NCI-H187 (cell line): ENCODE results near the gene ADAMTS14.

ENCODE experiments used
- DNase-seq, 2 experiments: peaks; one replicate each; lab custom pipeline; 2025; lab: John Stamatoyannopoulos, UW

The ADAMTS14 gene

GRCh38 chr10:70773965-70774809 lies 101.9 kb downstream of the ADAMTS14 start:
- DNase-seq, result no peak

- no peak for DNase-seq
Measured at GRCh38 chr10:70774810-70775678, 102.7 kb downstream of the ADAMTS14 start.

- DNase-seq, result no peak
Measured at GRCh38 chr10:70775679-70776454, 103.6 kb downstream of the ADAMTS14 start.

GRCh38 chr10:70776455-70777005 lies 104.2 kb downstream of the ADAMTS14 start:
- DNase-seq, result no peak

GRCh38 chr10:70777063-70777875 lies 105.0 kb downstream of the ADAMTS14 start:
- DNase-seq, result no peak

- DNase-seq, result no peak
Measured at GRCh38 chr10:70778267-70778924, 106.1 kb downstream of the ADAMTS14 start.

- DNase-seq, result no peak
Measured at GRCh38 chr10:70779088-70779487, 106.8 kb downstream of the ADAMTS14 start.

- no peak for DNase-seq
Measured at GRCh38 chr10:70779511-70780369, 107.4 kb downstream of the ADAMTS14 start.

- no peak for DNase-seq
Measured at GRCh38 chr10:70780370-70780760, 108.1 kb downstream of the ADAMTS14 start.

GRCh38 chr10:70780772-70781171 lies 108.5 kb downstream of the ADAMTS14 start:
- no peak for DNase-seq

- no peak for DNase-seq
Measured at GRCh38 chr10:70781461-70782051, 109.2 kb downstream of the ADAMTS14 start.

- DNase-seq, result no peak
Measured at GRCh38 chr10:70782086-70782745, 109.9 kb downstream of the ADAMTS14 start.

GRCh38 chr10:70782746-70783680 lies 110.7 kb downstream of the ADAMTS14 start:
- DNase-seq, result no peak

GRCh38 chr10:70784016-70784415 lies 111.7 kb downstream of the ADAMTS14 start:
- DNase-seq, result no peak

- DNase-seq, result no peak
Measured at GRCh38 chr10:70784471-70784870, 112.2 kb downstream of the ADAMTS14 start.

GRCh38 chr10:70785190-70785589 lies 112.9 kb downstream of the ADAMTS14 start, which contains the start of gene TBATA:
TBATA (minus strand) TSS chr10:70785377; CDS start chr10:70783379, 1,998 bp downstream.
- no peak for DNase-seq

GRCh38 chr10:70786799-70787415 lies 114.6 kb downstream of the ADAMTS14 start:
- DNase-seq, result no peak
